Stimulated activated CD4-positive, alpha-beta T cell treated with anti-CD3 and anti-CD28 coated beads, TNF-alpha, amount 100 ng/mL, for 24 hours (primary cell): ENCODE measurements around the gene RCAN3.
A peak's percentile ranks its signal among the peaks of the same experiment; 100 is the strongest.
"Not testable (repeated sequence)": the region's sequence is repeated elsewhere in the genome, so short reads cannot be mapped to it uniquely, and the experiment has no call there.

ENCODE experiments used
- DNase-seq, 3 experiments: peaks; one replicate each; pipeline ENCODE4 v3.0.0-alpha.2; 2020; ENCODE audit warnings: low read depth in 3 of 3

Gene RCAN3

GRCh38 chr1:24513706-24514105 is 11.1 kb downstream of the RCAN3 start:
- DNase-seq = no peak

DNA sequence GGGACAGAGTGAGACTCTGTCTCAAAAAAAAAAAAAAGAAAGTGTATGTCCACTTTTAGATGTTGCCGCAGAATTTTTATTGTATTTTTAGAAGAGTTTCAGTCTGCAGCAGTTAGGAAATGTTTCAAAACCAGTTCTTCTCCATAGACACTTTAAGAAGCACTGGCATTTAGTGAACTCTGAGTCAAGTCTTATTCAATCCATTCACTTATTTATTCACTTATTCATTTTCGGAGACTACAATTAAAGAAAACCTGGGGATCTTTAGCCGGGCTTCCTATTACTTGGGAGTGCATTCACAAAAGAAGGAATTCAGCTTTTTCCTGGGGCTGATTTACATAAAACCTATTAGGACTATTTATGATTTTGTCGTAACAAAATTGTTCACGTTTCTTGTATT is 12.3 kb downstream of the RCAN3 start:
- DNase-seq = no peak

- not testable (repeated sequence) for DNase-seq
These were observed 13.1 kb downstream of the RCAN3 start for GRCh38 chr1:24515671-24516209.

GRCh38 chr1:24516506-24516905 is 13.9 kb downstream of the RCAN3 start:
- no peak for DNase-seq

DNA sequence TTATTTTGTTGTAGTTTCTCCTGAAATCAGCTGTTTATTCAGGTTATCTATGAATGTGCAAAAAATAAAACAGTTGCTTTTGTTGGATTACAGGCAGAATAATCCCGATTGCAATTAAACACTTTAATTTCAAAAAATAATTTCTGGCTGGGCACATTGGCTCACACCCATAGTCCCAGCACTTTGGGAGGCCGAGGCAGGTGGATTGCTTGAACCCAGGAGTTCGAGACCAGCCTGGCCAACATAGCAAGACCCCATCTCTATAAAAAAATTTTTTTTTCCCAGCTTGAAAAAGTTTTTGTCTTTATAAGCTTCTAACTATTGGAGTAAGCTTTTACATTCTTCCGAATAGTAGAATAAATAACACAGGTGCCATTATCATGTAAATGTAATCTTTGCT is 15.3 kb downstream of the RCAN3 start:
- DNase-seq = no peak

- not testable (repeated sequence) for DNase-seq
These were observed 17.6 kb downstream of the RCAN3 start for GRCh38 chr1:24520282-24520681.

DNA sequence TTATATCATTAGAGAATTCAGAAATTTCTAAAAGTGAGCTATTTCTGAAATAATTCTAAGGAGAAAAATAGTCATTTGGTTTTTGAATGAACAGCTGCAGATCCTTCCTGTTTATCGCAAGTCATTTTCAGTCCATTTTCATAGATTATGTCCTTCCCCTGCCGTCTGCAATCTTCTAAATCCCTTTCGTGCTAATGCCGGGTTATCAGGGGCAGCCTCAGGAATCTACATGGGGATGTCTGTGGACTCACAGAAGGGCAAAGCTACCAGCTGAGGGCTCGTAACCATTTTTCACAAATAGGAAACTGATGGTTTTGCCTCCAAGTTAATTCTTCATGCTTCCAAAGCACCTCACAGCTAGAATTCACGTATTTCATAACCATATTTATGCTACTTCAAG is 23.0 kb downstream of the RCAN3 start:
- DNase-seq = no peak

GRCh38 chr1:24526045-24526444 is 23.4 kb downstream of the RCAN3 start:
- DNase-seq = no peak

GRCh38 chr1:24526940-24527542 is 24.4 kb downstream of the RCAN3 start:
- DNase-seq = peak in 1 of 3 experiments; percentile 37

DNA sequence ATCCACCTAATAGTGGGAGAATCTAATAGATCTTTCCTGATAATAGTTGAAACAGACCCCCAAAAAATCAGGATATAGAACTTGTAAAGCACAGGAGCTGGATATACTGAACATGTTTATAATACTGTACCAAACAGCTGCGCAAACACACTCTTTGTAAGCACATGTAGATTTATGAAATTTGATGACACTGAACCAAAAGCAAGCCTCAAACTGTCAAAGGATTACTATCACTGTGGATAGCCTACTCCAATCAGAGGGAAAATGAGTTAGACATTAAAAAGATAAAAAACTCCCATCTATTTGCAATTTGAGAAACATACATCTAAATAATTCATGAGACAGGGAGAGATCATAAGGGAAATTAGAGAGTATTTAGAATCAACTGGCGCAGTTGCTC is 26.1 kb downstream of the RCAN3 start:
- DNase-seq = no peak

- DNase-seq = not testable (repeated sequence)
These were observed 26.7 kb downstream of the RCAN3 start for GRCh38 chr1:24529292-24529691.

DNA sequence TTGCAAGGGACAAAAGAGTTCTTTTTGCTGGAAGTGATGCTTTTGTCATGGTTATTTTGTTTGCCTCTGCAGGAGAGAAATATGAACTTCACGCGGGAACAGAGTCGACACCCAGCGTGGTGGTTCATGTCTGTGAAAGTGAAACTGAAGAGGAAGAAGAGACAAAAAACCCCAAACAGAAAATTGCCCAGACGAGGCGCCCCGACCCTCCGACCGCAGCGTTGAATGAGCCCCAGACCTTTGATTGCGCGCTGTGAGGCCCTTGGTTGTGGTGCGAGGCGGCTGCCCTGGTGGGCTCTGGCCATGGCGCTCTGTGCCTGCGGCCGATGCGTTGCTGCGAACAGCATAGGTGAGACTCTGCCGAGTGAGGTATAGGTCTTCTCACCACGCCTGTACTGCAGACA is 32.4 kb downstream of the RCAN3 start:
- peak; percentile 46 to 70 (median 61) for DNase-seq

GRCh38 chr1:24535778-24536177 is 33.1 kb downstream of the RCAN3 start:
- no peak for DNase-seq

GRCh38 chr1:24536391-24536840 is 33.8 kb downstream of the RCAN3 start:
- DNase-seq = peak; percentile 46 to 67 (median 54)

GRCh38 chr1:24540051-24540905 is 37.6 kb downstream of the RCAN3 start:
- DNase-seq = peak in 2 of 3 experiments; percentile 18 to 35

GRCh38 chr1:24540906-24541710 is 38.5 kb downstream of the RCAN3 start:
- peak in 1 of 3 experiments; percentile 44 for DNase-seq

GRCh38 chr1:24541711-24542346 is 39.2 kb downstream of the RCAN3 start:
- no peak for DNase-seq

DNA sequence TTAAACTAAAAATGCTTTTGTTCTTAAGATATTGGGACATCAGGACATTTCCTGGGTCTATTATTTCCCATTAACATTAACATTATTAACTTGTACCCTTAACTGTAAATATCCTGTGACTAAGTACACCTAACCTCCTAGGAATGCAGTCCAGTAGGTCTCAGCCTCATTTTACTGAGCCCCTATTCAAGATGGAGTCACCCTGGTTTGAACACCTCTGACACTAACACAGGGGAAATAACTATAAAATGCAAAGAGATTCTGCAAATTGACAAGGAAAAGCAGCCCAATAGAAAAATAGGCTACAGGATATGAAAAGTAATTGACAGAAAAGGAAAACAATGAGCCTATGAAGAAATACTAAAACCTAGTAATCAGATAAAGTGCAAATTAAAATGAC is 41.6 kb downstream of the RCAN3 start:
- no peak for DNase-seq

DNA sequence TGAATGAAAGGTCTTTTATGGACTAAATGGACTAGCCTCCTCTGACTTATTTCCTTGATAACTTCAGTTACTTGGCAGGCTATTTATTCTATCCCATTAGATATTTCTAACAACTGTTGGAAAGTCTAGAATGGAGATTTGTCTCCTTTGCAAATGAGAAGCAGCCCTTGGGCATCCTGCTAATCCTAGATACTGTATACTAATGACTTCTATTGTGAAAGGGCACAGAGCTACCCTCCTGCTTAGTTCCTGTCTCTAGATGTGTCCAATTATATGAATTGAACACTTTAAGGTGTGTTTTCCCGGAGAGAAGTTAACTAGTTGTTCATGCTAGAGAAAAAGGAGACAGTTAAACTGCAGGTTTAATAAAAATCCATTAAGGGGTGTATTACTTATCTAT is 43.0 kb downstream of the RCAN3 start:
- DNase-seq = no peak

- DNase-seq = no peak
These were observed 44.6 kb downstream of the RCAN3 start for GRCh38 chr1:24547195-24547594.

DNA sequence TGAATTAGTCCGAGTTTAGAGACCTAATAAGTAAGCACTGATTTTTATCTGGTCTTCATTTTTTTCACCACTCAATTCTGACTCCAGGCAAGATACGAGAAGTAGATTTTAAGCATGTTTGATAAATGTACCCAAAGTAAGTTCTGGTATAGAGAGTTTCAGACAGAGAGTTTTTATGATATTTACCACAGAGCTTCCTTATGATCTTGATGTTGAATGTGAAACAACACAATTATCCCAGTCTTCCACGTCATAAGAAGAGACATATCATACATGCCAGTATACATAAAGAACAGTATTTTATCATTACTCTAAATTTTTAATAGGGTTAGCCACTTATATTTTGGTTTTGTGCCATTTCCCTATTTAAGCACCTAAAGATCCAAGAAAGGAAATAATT is 45.4 kb downstream of the RCAN3 start:
- DNase-seq = no peak

DNA sequence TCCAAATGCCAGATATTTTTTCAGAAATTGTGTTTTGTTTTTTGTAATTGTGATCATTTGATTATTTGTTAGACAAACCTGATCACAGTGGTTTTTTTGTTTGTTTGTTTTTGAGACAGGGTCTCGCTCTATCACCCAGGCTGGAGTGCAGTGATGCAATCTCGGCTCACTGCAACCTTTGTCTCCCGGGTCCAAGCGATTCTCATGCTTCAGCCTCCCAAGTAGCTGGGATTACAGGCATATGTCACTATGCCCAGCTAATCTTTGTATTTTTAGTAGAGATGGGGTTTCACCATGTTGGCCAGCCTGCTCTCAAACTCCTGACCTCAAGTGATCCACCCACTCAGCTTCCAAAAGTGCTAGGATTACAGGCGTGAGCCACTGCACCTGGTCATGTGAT is 46.6 kb downstream of the RCAN3 start:
- DNase-seq = not testable (repeated sequence)
